HepG2 (cell line): ENCODE results near the gene RGR. TPM values are rescaled to one million over a fixed set of nuclear protein-coding genes. Genes with fewer than 3 reads are reported as not detected.
A peak's percentile ranks its signal among the peaks of the same experiment; 100 is the strongest.

ENCODE experiments used
- ATAC-seq: fragments of 200-7000 bp; cut with Tn5 transposase; 3 replicates; pipeline ENCODE4 v1.9.1; 2020; ENCODE audit warnings: mild to moderate bottlenecking, moderate library complexity
- BruUV-seq: library from RNA; stranded (reverse); fragments of 400-500 nt; replicated peaks from 2 replicates; lab custom pipeline; 2021; lab: Mats Ljungman, UMichigan
- CTCF ChIA-PET: fragments of 300-600 bp; formaldehyde crosslinking; extraction: SDS; loops from one replicate; lab custom pipeline; 2021; ENCODE audit warnings: low total read pairs, inconsistent platforms, low intra/inter-chr PET ratio; lab: Yijun Ruan, JAX
- POLR2A ChIA-PET: fragments of 350-600 bp; sonication (Branson Sonifier 250); formaldehyde crosslinking; loops from one replicate; lab custom pipeline; 2020; ENCODE audit warnings: antibody characterized with exemption, inconsistent platforms; lab: Yijun Ruan, JAX
- DNase-seq: peaks from one replicate; pipeline ENCODE4 v3.0.0-alpha.2; 2015; ENCODE audit warnings: low spot score
- FAIRE-seq: peaks from 3 replicates; lab custom pipeline; 2011; peaks lifted over from hg19 to GRCh38; lab: Jason Lieb, UNC
- H2AFZ ChIP-seq: one replicate; pipeline ENCODE4 v1.6.1; 2011; ENCODE audit warnings: low read length, inconsistent platforms
- H3K27ac ChIP-seq: fragments of 300-600 bp; 3 replicates; pipeline ENCODE4 v1.8.0; 2011; ENCODE audit warnings: mixed run types, mild to moderate bottlenecking, mixed read lengths, low read length, inconsistent platforms; ENCODE audit not compliant: insufficient read depth; ENCODE audit errors: extremely low read length
- H3K27me3 ChIP-seq, 2 experiments: fragments of 200-600 bp in 1 of 2; 2 replicates in 1 of 2; 3 replicates in 1 of 2; pipeline versions ENCODE4 v1.6.0 to v1.8.0; 2011; ENCODE audit warnings: low read length in 2 of 2, mild to moderate bottlenecking in 2 of 2, moderate library complexity in 2 of 2, inconsistent platforms in 1 of 2; ENCODE audit not compliant: insufficient read depth in 2 of 2, control insufficient read depth in 1 of 2
- H3K36me3 ChIP-seq, 2 experiments: fragments of 200-600 bp in 1 of 2; replicated peaks in 1 of 2; 2 replicates in 1 of 2; 3 replicates in 1 of 2; pipeline versions ENCODE4 v1.5.1 to v1.8.0; 2011; ENCODE audit warnings: low read length in 2 of 2, inconsistent platforms in 1 of 2; ENCODE audit not compliant: insufficient read depth in 2 of 2, control insufficient read depth in 1 of 2
- H3K4me1 ChIP-seq: 2 replicates; pipeline ENCODE4 v1.5.1; 2012; ENCODE audit warnings: low read length, inconsistent platforms; ENCODE audit not compliant: insufficient read depth
- H3K4me2 ChIP-seq: 2 replicates; pipeline ENCODE4 v1.6.0; 2011; ENCODE audit warnings: low read depth, low read length, inconsistent platforms
- H3K4me3 ChIP-seq, 3 experiments: fragments of 200-600 bp in 1 of 3; sonication (generic), shearing (Covaris generic) in 1 of 3; replicated peaks in 1 of 3; 2 replicates each; pipeline ENCODE4 v1.5.1; 2011 to 2016; ENCODE audit warnings: low read length in 3 of 3, inconsistent platforms in 2 of 3, low read depth in 2 of 3, mild to moderate bottlenecking in 2 of 3, control low read depth in 1 of 3, mixed read lengths in 1 of 3; ENCODE audit not compliant: insufficient read depth in 1 of 3
- H3K79me2 ChIP-seq: one replicate; pipeline ENCODE4 v1.6.1; 2011; ENCODE audit warnings: low read length, inconsistent platforms; ENCODE audit not compliant: insufficient read depth
- H3K9ac ChIP-seq: 2 replicates; pipeline ENCODE4 v1.6.0; 2011; ENCODE audit warnings: mild to moderate bottlenecking, low read depth, low read length, inconsistent platforms; ENCODE audit not compliant: insufficient read depth
- H3K9me3 ChIP-seq: 2 replicates; pipeline ENCODE4 v1.5.1; 2012; ENCODE audit warnings: mild to moderate bottlenecking, low read length
- H4K20me1 ChIP-seq: 2 replicates; pipeline ENCODE4 v1.6.0; 2011; ENCODE audit warnings: inconsistent platforms, mild to moderate bottlenecking, low read length, moderate library complexity; ENCODE audit not compliant: insufficient read depth
- EHMT2 ChIP-seq: fragments of 200-600 bp; sonication (generic); IDR thresholded peaks from 2 replicates; pipeline ENCODE4 v1.7.0; 2017; ENCODE audit warnings: antibody characterized with exemption, low read depth, low read length, borderline replicate concordance
- ESRRA ChIP-seq: sonication (generic); formaldehyde crosslinking; IDR thresholded peaks from 2 replicates; pipeline ENCODE4 v1.5.1; 2020; ENCODE audit warnings: mild to moderate bottlenecking, low read depth, missing genetic modification reagents
- MIER2 ChIP-seq: IDR thresholded peaks from 2 replicates; pipeline ENCODE4 v1.6.1; 2016; ENCODE audit warnings: missing biosample characterization, missing genetic modification reagents
- SRSF4 ChIP-seq: fragments of 200-400 bp; formaldehyde crosslinking; IDR thresholded peaks from one replicate; pipeline ENCODE4 v1.6.1; 2018; ENCODE audit warnings: mild to moderate bottlenecking, low read depth, low read length, moderate library complexity; ENCODE audit not compliant: poor library complexity, severe bottlenecking
- U2AF2 ChIP-seq: fragments of 200-400 bp; formaldehyde crosslinking; IDR thresholded peaks from 2 replicates; pipeline ENCODE4 v1.6.1; 2017; ENCODE audit warnings: low read depth, mild to moderate bottlenecking, low read length
- ZNF124 ChIP-seq: sonication (generic); formaldehyde crosslinking; IDR thresholded peaks from 2 replicates; pipeline ENCODE4 v1.4.0; 2020; ENCODE audit warnings: missing genetic modification reagents
- ZNF232 ChIP-seq: sonication (generic); formaldehyde crosslinking; IDR thresholded peaks from 2 replicates; pipeline ENCODE4 v1.4.0; 2020; ENCODE audit warnings: missing genetic modification reagents, borderline replicate concordance
- ZNF253 ChIP-seq: sonication (generic); formaldehyde crosslinking; IDR thresholded peaks from 2 replicates; pipeline ENCODE4 v1.8.0; 2022; ENCODE audit warnings: mild to moderate bottlenecking, missing genetic modification reagents, borderline replicate concordance
- ZNF367 ChIP-seq: sonication (generic); formaldehyde crosslinking; IDR thresholded peaks from 2 replicates; pipeline ENCODE4 v1.4.0; 2020; ENCODE audit warnings: missing genetic modification reagents, borderline replicate concordance
- ZNF7 ChIP-seq: IDR thresholded peaks from 2 replicates; pipeline ENCODE4 v1.6.1; 2016; ENCODE audit warnings: missing biosample characterization, missing genetic modification reagents
- WGBS: methylation state at CpG from one replicate; pipeline ENCODE4 v1.1.6; 2017; ENCODE audit warnings: low lambda C conversion rate; 5-methylcytosine and 5-hydroxymethylcytosine counted together
- in situ Hi-C: cut with HindIII; loops from 2 replicates; pipeline ENCODE4 v1.10.0; 2017; ENCODE audit warnings: low pct_unique_long_range_greater_than_20kb; ENCODE audit not compliant: extremely low pct_ligation_motif_present
- intact Hi-C: fragments of 100-400 bp; cut with micrococcal nuclease; formaldehyde crosslinking; loops from one replicate; pipeline ENCODE4 v1.10.0; 2022; ENCODE audit not compliant: unreplicated experiment
- polyA plus RNA-seq, 8 experiments: library from polyadenylated mRNA; depleted of rRNA in 3 of 8; stranded (reverse) in 7 of 8; unstranded in 1 of 8; fragments of >200 nt; fragmentation: Illumina TruSeq in 4 of 8; extraction: Trizol in 4 of 8; gene quantifications; 2 replicates each; pipeline versions ENCODE4 v1.2.1 to v1.2.3, GENCODE V29; 2011 to 2016; ENCODE audit warnings: low read depth in 4 of 8, missing spikeins in 1 of 8, mixed read lengths in 1 of 8; ENCODE audit not compliant: insufficient read depth in 1 of 8
- total RNA-seq, 5 experiments: library from RNA; depleted of rRNA; stranded (reverse); fragments of >200 nt; fragmentation: Illumina TruSeq; extraction: Trizol; gene quantifications; 2 replicates each; pipeline ENCODE4 v1.2.3, GENCODE V29; 2016; ENCODE audit warnings: low read depth in 1 of 5
- TF ChIP-seq, protein P1 (sequence below): sonication (generic); formaldehyde crosslinking; conservative IDR thresholded peaks from 2 replicates; pipeline ENCODE4 v1.4.0; 2020; ENCODE audit warnings: missing genetic modification reagents
- TF ChIP-seq, protein P2 (sequence below): sonication (generic); formaldehyde crosslinking; IDR thresholded peaks from 2 replicates; pipeline ENCODE4 v1.4.0; 2020; ENCODE audit warnings: missing genetic modification reagents
- TF ChIP-seq, protein P3 (sequence below), 2 experiments: IDR thresholded peaks; 2 replicates each; pipeline ENCODE4 v1.6.1; 2011 to 2012; ENCODE audit warnings: low read length in 2 of 2, borderline replicate concordance in 1 of 2, low read depth in 1 of 2, mild to moderate bottlenecking in 1 of 2, moderate library complexity in 1 of 2

RGR gene
- total and polyA plus RNA-seq, 2 of the 13 experiments (the other 11 are each of a cell fraction or from before 2014, with no cell fraction given) = 0.69 to 0.71 TPM

DNA sequence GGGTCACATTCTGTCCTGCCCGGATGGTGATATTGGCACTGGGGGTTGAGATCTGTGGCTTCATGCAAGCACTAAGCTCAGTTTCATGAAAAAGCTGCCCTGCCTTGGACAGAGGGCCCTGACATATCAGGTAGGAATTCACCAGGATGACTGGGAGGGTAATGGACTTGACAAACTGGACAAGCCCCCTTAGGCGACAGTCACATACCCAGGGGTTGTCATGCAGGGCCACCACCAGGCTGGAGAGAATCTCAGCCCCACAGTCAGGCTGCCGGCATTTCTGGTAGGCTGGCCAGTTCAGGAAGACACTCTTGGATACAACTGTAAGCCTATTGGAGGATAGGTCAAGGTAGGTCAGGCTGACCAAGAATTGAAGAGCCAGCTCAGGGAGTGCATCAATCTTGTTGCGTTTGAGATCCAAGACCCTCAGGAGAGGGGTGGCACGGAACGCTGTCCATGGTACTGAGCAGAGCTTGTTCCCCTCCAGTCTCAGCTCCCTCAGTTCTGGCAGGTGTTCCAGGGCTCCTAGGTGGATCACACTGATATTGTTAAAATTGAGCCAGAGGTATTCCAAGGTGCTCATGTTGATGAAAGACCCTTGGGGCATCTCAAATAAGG is 20.3 kb upstream of the RGR start:
- ATAC-seq (no peak), DNase-seq (no peak), FAIRE-seq (no peak)
- CTCF ChIA-PET = no interaction called here
- H3K27ac ChIP-seq = no peak overlapping the region
- H3K9me3 ChIP-seq = peaks cover 2% of the 10 kb centered on the region; the same call in 1 of the 2 replicates
- intact Hi-C loops (no loop called here), in situ Hi-C loops (no loop called here)
- no peaks in the 10 kb centered on the region for H4K20me1 ChIP-seq
- no peaks in the 10 kb centered on the region for H3K4me1 ChIP-seq
- no peaks in the 10 kb centered on the region for H3K36me3 ChIP-seq
- H3K4me2 ChIP-seq = no peak overlapping the region
- no TSS peak for BruUV-seq
- 37% methylated on average over 3 of the region's 6 CpGs for WGBS
- POLR2A ChIA-PET = no interaction called here
- H2AFZ ChIP-seq = no peak overlapping the region
- H3K27me3 ChIP-seq = no peaks in the 10 kb centered on the region
- TF ChIP-seq EHMT2 (peak; percentile 43; the same call in 1 of the 2 replicates), ZNF7 (CRISPR knock-in tag) (no peak), ZNF253 (no peak), U2AF2 (no peak), ZNF232 (CRISPR knock-in tag) (peak; percentile 45; the same call in 1 of the 2 replicates), ZNF367 (CRISPR knock-in tag) (no peak), SRSF4 (no peak), ZNF124 (CRISPR knock-in tag) (no peak), ESRRA (CRISPR knock-in tag) (no peak), MIER2 (peak; percentile 93)
- TF ChIP-seq, protein P1, sequence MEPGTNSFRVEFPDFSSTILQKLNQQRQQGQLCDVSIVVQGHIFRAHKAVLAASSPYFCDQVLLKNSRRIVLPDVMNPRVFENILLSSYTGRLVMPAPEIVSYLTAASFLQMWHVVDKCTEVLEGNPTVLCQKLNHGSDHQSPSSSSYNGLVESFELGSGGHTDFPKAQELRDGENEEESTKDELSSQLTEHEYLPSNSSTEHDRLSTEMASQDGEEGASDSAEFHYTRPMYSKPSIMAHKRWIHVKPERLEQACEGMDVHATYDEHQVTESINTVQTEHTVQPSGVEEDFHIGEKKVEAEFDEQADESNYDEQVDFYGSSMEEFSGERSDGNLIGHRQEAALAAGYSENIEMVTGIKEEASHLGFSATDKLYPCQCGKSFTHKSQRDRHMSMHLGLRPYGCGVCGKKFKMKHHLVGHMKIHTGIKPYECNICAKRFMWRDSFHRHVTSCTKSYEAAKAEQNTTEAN (CRISPR knock-in tag) = 0 out of 2 replicates have a peak, but pooled peaks have one; percentile 31
- TF ChIP-seq, protein P2, sequence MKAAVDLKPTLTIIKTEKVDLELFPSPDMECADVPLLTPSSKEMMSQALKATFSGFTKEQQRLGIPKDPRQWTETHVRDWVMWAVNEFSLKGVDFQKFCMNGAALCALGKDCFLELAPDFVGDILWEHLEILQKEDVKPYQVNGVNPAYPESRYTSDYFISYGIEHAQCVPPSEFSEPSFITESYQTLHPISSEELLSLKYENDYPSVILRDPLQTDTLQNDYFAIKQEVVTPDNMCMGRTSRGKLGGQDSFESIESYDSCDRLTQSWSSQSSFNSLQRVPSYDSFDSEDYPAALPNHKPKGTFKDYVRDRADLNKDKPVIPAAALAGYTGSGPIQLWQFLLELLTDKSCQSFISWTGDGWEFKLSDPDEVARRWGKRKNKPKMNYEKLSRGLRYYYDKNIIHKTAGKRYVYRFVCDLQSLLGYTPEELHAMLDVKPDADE (CRISPR knock-in tag) = no peak
- TF ChIP-seq, protein P3, sequence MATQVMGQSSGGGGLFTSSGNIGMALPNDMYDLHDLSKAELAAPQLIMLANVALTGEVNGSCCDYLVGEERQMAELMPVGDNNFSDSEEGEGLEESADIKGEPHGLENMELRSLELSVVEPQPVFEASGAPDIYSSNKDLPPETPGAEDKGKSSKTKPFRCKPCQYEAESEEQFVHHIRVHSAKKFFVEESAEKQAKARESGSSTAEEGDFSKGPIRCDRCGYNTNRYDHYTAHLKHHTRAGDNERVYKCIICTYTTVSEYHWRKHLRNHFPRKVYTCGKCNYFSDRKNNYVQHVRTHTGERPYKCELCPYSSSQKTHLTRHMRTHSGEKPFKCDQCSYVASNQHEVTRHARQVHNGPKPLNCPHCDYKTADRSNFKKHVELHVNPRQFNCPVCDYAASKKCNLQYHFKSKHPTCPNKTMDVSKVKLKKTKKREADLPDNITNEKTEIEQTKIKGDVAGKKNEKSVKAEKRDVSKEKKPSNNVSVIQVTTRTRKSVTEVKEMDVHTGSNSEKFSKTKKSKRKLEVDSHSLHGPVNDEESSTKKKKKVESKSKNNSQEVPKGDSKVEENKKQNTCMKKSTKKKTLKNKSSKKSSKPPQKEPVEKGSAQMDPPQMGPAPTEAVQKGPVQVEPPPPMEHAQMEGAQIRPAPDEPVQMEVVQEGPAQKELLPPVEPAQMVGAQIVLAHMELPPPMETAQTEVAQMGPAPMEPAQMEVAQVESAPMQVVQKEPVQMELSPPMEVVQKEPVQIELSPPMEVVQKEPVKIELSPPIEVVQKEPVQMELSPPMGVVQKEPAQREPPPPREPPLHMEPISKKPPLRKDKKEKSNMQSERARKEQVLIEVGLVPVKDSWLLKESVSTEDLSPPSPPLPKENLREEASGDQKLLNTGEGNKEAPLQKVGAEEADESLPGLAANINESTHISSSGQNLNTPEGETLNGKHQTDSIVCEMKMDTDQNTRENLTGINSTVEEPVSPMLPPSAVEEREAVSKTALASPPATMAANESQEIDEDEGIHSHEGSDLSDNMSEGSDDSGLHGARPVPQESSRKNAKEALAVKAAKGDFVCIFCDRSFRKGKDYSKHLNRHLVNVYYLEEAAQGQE (IDR thresholded peaks at IDR 0.05; ENCODE audit: borderline replicate concordance in 1 of 2, low read depth in 1 of 2, low read length in 2 of 2) = peak; percentile 84 to 96
- no peak overlapping the region for H3K4me3 ChIP-seq
- no peaks in the 10 kb centered on the region for H3K79me2 ChIP-seq
- H3K9ac ChIP-seq = no peak overlapping the region
